NCI-H2227 treated with DMSO at 0.1 percent for 48 hours (cell line): ENCODE data around the gene NDUFA3.
A peak's percentile ranks its signal among the peaks of the same experiment; 100 is the strongest.

ENCODE experiments used
- DNase-seq: peaks from one replicate; lab custom pipeline; 2025; lab: John Stamatoyannopoulos, UW

The NDUFA3 gene

GRCh38 chr19:54107876-54108490 is 5.3 kb downstream of the NDUFA3 start:
- DNase-seq, result no peak

- no peak for DNase-seq
These were observed 5.8 kb downstream of the NDUFA3 start for GRCh38 chr19:54108496-54108895.

- DNase-seq, result no peak
These were observed 7.0 kb downstream of the NDUFA3 start for GRCh38 chr19:54109651-54110050.

GRCh38 chr19:54114340-54115108 is 11.9 kb downstream of the NDUFA3 start:
- DNase-seq, result peak; percentile 62

- DNase-seq, result peak; percentile 100
These were observed 12.7 kb downstream of the NDUFA3 start, which contains the start of the genes PRPF31 and TFPT for GRCh38 chr19:54115109-54116063. TSS of gene PRPF31 (plus strand) at chr19:54115754. CDS start at chr19:54118279, 2,525 bp downstream. TSS of gene TFPT (minus strand) at chr19:54115657. CDS start at chr19:54115269, 388 bp downstream.

GRCh38 chr19:54121259-54121658 is 18.6 kb downstream of the NDUFA3 start:
- no peak for DNase-seq

- DNase-seq, result no peak
These were observed 21.0 kb downstream of the NDUFA3 start for GRCh38 chr19:54123682-54124081.

- DNase-seq, result no peak
These were observed 21.7 kb downstream of the NDUFA3 start for GRCh38 chr19:54124393-54124792.

GRCh38 chr19:54125713-54126112 is 23.1 kb downstream of the NDUFA3 start:
- DNase-seq, result no peak

- no peak for DNase-seq
These were observed 25.2 kb downstream of the NDUFA3 start for GRCh38 chr19:54127688-54128440.

GRCh38 chr19:54128441-54128725 is 25.7 kb downstream of the NDUFA3 start:
- no peak for DNase-seq

GRCh38 chr19:54128796-54129616 is 26.4 kb downstream of the NDUFA3 start:
- no peak for DNase-seq

- no peak for DNase-seq
These were observed 27.0 kb downstream of the NDUFA3 start for GRCh38 chr19:54129617-54129996.

GRCh38 chr19:54133312-54133956 is 30.8 kb downstream of the NDUFA3 start:
- peak; percentile 21 for DNase-seq

- no peak for DNase-seq
These were observed 31.4 kb downstream of the NDUFA3 start for GRCh38 chr19:54133957-54134590.

GRCh38 chr19:54136086-54136863 is 33.6 kb downstream of the NDUFA3 start:
- peak; percentile 58 for DNase-seq

- peak; percentile 100 for DNase-seq
These were observed 34.4 kb downstream of the NDUFA3 start for GRCh38 chr19:54136864-54137698.
